DMS153 (cell line): ENCODE results near the gene WASHC4.

Experiments
- DNase-seq: peaks from one replicate; lab custom pipeline; 2025; lab: John Stamatoyannopoulos, UW

WASHC4 gene, protein sequence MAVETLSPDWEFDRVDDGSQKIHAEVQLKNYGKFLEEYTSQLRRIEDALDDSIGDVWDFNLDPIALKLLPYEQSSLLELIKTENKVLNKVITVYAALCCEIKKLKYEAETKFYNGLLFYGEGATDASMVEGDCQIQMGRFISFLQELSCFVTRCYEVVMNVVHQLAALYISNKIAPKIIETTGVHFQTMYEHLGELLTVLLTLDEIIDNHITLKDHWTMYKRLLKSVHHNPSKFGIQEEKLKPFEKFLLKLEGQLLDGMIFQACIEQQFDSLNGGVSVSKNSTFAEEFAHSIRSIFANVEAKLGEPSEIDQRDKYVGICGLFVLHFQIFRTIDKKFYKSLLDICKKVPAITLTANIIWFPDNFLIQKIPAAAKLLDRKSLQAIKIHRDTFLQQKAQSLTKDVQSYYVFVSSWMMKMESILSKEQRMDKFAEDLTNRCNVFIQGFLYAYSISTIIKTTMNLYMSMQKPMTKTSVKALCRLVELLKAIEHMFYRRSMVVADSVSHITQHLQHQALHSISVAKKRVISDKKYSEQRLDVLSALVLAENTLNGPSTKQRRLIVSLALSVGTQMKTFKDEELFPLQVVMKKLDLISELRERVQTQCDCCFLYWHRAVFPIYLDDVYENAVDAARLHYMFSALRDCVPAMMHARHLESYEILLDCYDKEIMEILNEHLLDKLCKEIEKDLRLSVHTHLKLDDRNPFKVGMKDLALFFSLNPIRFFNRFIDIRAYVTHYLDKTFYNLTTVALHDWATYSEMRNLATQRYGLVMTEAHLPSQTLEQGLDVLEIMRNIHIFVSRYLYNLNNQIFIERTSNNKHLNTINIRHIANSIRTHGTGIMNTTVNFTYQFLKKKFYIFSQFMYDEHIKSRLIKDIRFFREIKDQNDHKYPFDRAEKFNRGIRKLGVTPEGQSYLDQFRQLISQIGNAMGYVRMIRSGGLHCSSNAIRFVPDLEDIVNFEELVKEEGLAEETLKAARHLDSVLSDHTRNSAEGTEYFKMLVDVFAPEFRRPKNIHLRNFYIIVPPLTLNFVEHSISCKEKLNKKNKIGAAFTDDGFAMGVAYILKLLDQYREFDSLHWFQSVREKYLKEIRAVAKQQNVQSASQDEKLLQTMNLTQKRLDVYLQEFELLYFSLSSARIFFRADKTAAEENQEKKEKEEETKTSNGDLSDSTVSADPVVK

DNA sequence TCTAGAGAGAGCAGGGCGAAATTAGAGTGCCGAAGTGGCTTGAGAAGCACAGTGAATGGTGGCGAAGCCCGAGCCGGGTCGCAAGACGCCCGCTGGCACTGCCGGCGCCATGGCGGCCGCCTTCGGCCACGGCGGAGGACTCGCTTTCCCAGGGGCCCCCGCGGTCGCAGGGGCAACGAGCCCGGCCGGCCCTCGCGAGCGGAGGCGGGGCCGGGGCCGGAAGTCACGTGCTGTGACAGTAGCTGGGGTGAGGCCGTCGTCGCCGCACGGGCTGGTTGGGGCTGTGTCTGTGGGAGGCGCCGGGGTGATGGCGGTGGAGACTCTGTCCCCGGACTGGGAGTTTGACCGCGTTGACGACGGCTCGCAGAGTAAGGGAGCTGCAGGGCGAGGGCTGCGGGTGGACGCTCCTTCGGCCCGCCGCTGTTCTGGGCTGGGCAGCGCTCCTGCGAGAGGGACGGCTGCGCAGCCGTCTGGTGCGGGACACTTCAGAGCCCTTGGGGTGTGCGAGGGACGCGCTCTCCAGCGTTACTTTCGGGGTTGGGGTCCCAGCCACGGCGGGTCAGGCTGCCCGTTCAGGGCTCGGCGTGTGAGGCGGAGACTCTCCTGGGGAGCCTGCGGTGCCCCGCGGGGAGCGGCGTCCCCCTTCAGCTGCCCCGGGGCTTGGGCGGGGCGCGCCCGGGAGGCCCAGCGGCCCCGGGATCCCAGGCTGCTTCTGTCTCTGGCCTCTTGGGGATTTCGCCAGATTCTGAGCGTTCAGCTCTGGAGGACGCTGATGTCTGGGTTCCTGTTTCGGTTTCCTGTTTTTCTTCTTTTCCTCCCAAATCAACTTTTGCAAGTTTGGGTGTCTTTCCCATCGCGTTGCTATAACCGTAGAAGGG lies at the start of gene WASHC4:
WASHC4 (plus strand) TSS at position 238 of the 878 bp plus-strand sequence; CDS start at position 308, 70 bp downstream.
- peak; percentile 88 for DNase-seq

DNA sequence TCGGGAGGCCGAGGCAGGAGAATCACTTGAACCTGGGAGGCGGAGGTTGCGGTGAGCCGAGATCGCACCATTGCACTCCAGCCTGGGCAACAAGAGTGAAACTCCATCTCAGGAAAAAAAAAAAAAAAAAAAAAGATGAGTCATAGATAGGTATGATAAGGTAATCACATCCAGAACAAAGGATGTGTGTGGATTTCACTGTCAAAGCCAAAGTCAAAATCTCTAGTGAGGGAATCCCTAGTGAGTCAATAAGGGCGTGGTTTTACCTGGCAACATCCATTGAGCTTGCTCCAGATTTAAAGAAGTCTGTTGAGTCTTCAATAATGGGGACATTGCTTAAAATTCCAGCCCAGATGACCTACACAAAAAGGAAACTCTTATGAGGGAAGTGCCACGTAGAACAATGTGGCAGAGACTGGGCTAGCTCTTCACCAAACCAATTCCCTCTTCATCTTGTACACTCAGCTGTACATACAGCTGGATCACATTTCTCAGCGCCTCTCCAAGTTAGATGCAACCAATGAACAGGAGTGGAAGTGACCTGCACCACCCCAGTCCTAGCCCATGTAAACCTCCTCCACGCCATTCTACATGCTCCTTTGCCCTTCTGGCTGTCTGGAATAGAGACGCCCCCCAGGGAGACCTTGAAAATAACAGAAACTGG lies 46.7 kb upstream of the WASHC4 start:
- DNase-seq: no peak

DNA sequence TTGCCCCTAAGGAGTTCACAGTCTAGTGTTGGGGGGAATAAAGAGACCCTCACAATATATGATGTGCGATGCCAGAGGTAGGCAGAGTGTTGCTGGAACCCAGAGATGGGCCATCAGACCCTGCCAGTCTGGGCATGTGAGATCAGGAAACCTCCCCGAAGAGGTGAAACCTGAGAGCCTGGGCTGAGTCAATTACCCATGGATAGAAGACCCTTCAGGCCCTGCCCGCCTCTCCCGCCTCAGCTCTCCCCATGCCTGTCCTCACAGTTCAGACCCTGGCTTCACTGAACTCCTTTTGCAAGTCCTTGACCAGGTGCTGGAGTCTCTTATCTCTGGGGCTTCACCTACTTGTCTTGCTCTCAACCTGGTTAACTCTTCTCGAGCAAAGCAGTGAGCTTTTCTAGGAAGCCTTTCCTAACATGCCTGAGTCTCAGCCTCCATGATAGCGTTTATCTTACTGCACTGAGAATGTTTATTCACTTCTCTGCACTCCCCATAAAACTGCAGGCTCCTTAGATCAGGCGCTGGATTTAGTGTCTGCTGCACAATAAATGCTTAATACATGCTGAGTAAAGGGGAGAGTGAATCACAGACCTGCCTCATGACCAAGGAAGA lies 42.9 kb upstream of the WASHC4 start:
- DNase-seq: no peak

DNA sequence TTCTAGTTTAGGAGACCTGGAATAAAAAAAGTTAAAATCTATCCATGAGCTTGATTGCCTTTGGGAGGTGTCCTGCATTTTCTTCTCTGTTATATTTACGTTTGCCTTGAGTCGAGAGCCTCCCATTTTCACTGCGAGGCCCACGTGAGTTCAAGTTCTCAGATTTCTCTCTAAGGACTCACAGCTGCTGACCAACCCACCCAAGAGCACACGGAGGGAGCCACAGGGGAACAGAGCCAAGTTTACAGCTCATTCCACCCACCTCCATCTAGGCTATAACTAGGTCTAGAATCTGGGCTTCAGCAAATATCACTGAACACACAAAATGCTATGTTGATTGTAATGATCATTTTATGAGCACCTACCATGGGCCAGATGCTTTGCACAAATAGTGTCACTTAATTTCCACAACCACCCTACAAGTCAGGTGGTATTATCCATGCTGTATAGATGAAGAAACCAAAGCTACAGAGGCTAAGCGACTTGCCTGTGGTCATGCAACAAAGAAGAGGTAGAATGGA lies 40.0 kb upstream of the WASHC4 start:
- no peak for DNase-seq

DNA sequence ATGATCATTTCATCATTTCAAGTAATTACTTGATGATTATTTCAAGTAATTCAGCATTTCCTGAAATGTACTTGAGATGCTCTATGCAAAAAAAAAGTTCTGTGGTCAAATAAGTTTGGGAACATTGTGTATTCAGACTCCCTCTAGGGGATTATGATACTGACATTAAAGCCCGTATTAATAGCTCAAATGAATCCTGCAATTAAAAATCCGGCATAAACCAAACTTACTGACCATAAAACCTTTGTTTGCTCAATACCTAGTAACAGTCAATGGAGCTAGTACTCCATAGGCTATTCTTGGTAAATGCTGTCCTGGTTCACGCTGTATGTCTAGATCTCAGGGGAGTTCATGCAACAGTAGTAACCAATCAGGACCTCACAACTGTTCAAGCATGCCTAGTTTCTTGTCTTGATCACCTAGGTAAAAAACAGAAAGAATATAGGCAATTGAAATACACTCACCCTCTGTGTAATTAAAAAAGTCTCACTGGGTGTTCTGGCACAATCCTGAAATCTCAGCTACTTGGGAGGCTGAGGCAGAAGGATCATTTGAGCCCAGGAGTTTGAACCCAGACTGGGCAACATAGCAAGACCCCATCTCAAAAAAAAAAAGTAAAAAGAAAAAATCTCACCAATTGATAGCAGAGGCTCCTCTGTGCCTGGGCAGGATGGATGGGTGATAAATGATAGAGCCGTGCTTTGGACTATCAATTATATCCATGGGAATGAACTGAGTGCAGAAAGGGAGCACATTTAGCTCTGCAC lies 37.4 kb upstream of the WASHC4 start:
- peak; percentile 6 for DNase-seq

DNA sequence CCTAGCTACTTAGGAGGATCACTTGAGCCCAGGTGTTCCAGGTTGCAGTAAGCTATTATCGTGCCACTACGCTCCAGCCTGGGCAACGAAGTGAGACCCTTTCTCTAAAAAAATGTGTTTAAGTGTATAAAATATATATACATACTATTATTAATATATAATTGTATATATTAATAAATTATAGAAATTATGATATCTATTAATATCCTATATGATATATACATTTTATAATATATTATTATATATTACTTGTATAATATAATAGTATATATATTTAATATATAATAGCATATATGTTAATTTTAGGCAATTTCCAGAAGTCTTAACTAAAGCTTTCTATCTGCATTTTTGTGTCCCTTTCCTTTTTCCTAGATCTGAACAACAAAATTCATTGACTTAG lies 35.5 kb upstream of the WASHC4 start:
- DNase-seq: no peak

DNA sequence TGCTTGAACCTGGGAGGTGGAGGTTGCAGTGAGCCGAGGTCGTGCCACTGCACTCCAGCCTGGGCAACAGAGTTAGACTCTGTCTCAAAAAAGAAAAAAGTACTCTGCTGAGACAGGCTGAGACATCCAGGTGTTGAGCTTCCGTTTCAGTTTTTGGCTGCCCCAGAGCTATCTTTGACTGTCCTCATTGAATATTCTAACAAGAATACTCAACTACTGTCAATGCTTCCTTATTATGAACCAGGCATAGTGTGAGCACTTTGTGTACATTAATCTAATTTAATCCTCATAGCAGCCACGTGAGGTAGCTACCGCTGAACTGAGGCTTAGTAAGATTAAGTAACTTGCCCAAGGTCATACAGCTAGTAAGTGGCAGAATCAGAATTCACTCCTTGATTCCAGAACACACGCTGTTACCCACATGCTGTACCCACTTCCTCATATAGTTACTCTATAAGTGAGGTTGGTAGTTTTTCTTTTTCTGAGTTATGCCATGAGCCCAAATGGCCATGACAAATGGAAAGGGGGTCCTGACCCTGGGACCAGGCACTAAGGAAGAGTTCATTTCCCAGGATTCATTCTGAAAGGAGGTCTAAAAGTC lies 34.5 kb upstream of the WASHC4 start:
- DNase-seq: no peak

DNA sequence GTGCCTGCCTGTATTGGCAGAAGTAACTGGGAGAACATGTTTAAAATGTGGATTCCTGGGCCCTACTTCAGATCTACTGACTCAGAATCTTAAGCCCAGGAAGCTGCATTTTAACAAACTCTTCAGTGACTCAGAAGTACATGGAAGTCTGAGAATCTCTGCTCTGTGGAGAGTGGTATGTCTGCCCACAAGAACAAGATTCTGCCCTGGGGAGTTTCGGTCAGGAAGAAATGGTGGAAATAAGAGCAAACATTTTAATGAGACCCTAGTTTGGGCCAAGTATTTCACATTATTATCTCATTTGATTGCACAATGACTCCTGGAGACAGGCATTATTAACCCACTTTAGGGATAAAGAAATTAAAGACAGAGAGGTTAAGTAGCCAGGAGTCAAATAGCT lies 31.4 kb upstream of the WASHC4 start:
- no peak for DNase-seq

DNA sequence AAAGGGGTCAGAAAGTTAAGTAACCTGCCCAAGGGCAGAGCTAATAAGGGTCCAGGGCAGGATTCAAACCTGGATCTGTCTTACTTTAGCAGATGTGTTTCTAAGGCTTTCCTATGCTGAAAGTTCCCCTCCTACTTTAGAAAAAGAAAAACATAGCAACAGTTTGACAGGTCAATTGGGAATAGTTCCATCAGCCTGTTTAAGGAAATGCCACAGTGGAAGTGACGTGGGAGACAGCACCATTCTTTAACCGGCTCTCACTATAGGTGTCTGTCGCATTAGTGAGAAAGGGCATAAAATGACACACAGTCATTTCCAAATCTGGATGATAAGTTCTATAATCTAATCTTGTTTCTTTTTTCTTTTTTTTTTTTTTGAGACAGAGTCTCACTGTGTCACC lies 30.6 kb upstream of the WASHC4 start:
- DNase-seq: no peak

DNA sequence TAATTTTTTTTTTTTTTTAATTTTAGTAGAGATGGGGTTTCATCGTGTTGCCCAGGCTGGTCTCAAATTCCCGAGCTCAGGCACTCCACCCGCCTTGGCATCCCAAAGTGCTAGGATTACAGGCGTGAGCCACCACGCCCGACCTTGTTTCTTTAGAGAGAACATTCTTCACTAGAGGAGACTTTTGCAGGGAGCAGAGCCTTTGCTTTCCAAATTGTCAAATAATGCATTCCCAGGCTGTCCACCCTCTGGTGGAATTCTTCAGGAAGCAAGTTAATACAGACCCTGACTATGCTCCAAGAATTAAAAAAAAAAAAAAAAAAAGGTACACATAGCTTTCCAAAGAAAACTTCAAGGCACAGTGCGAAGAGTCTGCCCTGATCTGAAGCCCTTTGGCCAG lies 30.1 kb upstream of the WASHC4 start:
- DNase-seq: no peak

DNA sequence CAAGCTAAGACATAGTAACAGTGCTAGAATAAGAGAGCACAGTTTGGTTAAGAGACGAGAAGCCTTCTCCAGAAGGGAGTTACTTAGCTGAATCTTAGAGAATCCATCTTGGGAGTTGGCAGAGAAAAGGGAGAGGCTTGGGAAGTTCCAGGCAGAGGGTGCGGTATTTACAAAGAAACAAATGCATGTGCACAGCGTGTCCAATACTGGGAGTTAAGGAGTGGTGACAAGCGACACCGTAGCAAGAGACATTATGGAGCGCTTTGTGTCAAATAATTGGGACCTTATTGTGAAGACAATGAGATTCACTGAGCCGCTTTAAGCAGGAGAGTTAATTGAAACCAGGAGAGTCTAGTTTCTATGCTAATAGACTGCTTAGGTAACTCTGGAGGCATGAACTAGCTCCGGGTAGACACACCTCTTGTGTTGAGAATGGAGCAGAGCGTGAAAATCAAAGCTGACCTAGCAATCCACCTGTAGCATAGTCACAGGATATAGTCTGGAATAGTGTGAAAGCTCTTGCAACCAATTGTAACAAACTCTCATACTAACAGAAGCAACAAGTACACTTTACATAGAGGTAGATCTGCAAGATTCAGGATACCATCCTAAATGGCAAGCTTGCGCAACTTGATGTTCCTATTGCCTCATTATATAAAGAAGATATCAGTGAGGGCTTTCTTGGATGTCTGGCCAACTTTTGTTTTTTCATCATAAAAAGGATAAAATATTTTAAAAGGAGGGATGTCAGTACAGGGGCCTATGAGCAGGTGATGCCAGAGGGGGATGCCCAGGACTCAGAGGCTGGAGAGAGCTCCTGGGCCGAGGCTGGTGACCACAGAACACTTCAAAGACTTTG lies 28.6 kb upstream of the WASHC4 start:
- no peak for DNase-seq

DNA sequence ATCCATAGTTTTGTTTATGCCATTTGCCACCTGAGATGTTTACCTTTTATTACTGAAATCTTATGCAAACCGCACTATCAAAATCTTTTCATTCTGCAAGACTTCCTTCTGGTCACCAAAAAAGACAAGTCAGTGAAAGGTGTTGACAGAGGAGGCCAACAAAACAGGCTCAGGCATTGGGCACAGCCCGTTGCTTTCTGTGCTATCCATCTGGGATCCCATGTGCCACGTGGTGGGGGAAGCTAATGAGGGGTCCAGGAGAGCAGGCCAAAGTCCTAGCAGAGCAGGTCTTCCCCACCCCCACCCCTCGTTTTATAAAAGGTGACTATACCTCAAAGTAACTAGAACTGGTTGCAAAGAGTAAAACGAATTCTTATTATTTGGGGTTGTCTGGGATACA lies 24.5 kb upstream of the WASHC4 start:
- no peak for DNase-seq

DNA sequence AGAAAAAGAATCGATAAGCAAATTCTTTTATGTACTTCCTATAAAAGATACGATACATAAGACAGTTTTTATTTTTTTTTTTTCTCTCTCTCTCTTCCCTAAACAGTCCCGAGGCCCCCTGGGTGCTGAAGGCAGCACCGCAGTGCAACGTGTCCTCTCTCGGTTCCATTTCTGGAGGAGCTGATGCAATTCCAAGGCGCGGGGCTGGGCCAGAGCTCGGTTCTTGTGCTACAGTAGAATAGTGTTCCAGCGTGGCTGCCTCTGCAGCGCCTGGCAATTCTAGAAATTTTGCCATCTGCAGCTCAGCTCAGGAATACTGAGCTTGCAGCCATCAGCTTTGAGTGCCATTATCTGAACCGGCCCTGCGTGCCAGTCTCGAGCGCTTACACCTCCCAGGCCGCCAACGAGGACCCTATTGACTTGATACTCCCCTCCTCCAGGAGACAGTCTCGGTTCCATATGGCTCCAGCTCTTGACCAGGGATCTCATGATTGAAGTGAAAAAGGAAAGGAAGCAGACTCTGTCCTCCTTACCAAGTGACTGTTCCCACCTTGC lies 23.9 kb upstream of the WASHC4 start:
- no peak for DNase-seq

DNA sequence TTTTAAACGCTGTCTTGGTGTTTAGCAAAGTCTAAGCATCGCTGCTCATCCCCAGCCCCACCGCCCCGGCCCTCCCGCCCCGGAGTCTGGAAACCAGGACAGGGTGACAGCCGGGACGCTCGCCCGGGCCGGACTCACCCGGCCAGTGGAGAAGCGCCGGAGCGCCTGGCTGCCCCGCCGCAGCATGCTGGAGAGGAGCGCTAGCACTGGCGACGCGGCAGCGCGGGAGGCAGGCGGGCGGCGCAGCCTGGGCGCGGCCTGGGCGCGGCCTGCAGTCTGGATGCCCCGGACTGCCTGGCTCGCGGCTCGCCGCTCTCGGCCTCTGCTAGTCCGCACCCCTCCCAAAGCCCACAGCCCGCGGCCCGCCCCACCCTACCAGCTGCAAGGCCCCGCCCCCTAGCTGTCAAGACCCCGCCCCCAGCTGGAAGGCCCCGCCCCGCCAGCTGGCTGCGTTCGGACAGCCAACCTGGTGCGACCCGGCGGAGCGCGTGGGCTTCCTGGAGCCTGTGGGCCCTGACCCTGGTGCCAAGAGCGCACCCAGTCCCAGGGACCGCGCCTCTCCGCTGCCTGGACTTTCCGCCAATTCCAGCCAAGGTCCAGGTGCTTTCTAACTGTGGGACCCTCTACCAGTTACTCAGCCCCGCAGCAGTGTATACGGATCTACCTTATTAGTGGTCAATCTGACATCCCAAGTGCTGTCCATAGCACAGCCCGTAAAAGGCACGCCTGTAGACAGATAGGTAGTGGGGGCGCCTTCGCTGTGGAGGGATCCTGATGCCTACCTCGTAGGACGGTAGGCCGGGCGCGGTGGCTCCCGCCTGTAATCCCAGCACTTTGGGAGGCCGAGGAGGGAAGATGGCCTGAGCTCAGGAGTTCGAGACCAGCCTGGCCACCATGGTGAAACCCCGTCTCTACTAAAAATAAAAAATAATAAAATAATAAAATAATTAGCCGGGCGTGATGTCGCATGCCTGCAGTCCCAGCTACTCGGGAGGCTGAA lies 23.0 kb upstream of the WASHC4 start, which contains the start of gene ALDH1L2:
ALDH1L2 (minus strand) TSS at position 208 of the 1,000 bp plus-strand sequence; CDS start at position 186, 22 bp downstream.
- peak; percentile 30 for DNase-seq

DNA sequence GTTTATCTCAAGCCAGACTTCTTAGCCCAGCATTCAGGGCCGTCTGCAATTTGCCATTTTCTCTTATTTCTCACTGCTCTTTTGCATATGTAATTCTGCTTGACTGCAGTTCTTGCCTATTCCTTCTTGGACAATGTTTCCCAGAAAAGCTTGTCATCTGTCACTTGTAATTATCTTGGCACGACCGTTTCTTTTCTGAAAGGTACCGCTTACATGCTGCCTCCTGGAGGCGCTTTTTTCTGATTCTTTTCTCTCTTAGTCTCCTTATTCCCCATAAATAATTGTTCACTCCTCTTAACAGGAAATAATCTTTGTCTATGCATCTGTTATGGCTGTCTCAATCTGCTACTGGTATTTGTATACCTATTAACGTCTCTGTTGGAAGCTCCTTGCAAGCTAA lies 22.0 kb upstream of the WASHC4 start:
- DNase-seq: no peak

DNA sequence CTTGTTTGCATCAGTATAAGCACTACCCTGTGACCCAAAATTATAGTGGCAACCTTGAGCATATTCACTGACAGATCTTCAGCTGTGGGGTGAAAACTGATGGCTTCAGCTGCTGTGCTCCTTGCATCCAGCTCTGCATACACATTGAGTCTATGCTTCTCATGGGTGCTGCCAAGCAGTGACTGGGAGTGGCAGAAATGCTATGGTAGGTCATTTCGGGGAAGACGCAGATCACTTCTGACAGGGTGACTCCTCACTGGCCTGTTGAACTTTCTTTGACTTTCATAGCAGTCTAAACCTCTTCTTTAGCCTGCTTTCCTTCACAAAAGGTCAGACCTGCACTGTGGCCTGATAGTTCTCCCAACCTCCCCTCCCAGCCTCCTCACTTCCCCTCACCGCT lies 17.7 kb upstream of the WASHC4 start:
- DNase-seq: no peak
